ENCODE measurements around the gene ARMC5. TPM values are rescaled to one million over a fixed set of nuclear protein-coding genes. Genes with fewer than 3 reads are reported as not detected.

Gene ARMC5
- total RNA-seq, 1 experiment from 2014 or later = 11.3 TPM

DNA sequence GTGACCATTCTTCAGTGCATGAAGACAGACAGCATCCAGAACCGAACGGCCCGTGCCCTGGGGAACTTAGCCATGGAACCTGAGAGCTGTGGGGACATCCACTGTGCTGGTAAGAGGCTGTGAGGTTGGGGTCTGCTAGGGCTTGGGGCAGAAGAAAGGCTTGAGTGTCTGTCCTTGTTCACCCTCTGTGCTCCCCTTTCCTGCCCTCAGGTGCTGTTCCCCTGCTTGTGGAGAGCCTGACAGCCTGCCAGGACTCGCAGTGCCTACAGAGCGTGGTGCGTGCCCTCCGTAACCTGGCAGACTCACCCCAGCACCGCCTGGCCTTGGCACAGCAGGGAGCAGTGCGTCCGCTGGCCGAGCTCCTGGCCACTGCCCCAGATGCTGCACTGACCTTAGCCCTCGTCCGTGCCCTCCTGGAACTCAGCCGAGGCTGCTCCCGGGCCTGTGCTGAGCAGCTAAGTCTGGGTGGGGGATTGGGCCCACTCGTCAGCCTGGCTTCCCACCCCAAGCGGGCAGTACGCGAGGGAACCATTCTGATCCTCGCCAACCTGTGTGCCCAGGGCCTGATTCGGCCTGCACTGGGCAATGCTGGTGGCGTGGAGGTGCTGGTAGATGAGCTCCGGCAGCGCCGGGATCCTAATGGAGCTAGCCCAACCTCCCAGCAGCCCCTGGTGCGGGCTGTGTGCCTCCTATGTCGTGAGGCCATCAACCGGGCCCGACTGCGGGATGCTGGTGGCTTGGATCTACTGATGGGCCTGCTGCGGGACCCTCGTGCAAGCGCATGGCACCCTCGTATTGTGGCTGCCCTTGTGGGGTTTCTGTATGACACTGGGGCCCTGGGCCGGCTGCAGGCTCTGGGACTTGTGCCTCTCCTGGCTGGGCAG, 2.9 kb downstream of the ARMC5 start:
- Mint-ChIP-seq H3K36me3 (peaks cover 15% of the 10 kb centered on the region; the same call in 1 of the 2 replicates), H3K27ac (no peak overlapping the region), H3K4me3 (no peak overlapping the region), H3K4me1 (peaks cover 12% of the 10 kb centered on the region), H3K27me3 (ENCODE audit: low read depth) (no peaks in the 10 kb centered on the region), H3K9me3 (no peaks in the 10 kb centered on the region)
- no peak for TF ChIP-seq GABPB1 (CRISPR knock-in tag; IDR thresholded peaks at IDR 0.05)
- no peak for TF ChIP-seq GRHL2 (CRISPR knock-in tag; IDR thresholded peaks at IDR 0.05; ENCODE audit: insufficient replicate concordance, severe bottlenecking)
- TF ChIP-seq ZNF423 (CRISPR knock-in tag; IDR thresholded peaks at IDR 0.05) = no peak
- TF ChIP-seq, protein P1, sequence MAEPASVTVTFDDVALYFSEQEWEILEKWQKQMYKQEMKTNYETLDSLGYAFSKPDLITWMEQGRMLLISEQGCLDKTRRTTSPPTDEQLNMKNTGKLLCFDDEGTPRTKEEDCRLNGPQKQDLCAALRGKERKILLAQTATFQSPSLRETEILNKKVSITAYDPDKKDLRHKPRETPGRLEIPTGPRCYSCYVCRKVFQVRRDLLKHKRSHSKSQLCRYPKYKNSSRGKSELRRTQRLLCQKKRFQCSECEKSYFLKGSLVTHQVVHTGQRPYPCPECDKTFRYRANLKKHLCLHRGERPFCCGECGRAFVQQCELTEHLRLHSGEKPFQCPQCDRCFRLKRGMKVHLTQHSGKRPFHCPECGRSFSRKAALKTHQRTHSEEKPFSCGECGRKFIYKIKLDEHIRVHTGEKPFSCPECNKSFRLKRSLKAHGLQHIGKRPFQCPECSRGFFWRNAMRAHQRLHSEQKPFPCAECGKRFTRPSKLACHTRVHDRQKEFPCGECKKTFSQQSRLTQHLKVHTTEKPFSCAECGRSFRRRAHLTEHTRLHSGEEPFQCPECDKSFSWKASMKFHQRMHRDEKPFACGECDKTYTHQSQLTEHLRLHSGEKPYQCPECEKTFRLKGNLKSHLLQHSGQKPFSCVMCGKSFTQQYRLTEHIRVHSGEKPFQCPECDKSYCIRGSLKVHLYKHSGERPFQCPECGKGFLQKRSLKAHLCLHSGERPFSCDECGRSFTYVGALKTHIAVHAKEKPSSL (CRISPR knock-in tag; conservative IDR thresholded peaks at IDR 0.05) = no peak
- TF ChIP-seq NFYB (CRISPR knock-in tag; conservative IDR thresholded peaks at IDR 0.05; ENCODE audit: low read depth) = no peak
- DNase-seq (ENCODE audit: low spot score) (no peak), ATAC-seq (no peak)
- ChIA-PET POLR2A (no interaction called here), CTCF (interaction anchor here (0.6 to 12.2 kb wide), 3 partner anchors 8 to 477 kb away, joined by 3 to 221 read pairs (median 4); partner anchors contain the start of genes HSD3B7, SLC5A2 and TGFB1I1)

DNA sequence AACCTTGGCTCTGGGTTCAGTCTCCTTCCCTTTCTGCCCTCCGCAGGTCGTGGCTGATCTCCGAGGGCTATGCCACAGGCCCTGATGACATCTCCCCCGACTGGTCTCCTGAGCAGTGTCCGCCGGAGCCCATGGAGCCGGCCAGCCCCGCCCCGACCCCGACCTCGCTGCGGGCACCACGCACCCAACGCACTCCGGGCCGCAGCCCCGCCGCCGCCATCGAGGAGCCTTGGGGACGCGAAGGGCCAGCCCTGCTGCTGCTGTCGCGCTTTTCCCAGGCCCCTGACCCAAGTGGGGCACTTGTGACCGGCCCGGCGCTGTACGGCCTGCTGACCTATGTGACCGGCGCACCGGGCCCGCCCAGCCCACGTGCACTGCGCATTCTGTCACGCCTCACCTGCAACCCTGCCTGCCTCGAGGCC, 5.1 kb downstream of the ARMC5 start:
- TF ChIP-seq RELA (CRISPR knock-in tag; IDR thresholded peaks at IDR 0.05; ENCODE audit: borderline replicate concordance) (no peak), NFYB (CRISPR knock-in tag; conservative IDR thresholded peaks at IDR 0.05; ENCODE audit: low read depth) (no peak), FOXK1 (CRISPR knock-in tag; IDR thresholded peaks at IDR 0.05) (no peak), GTF2I (CRISPR knock-in tag; conservative IDR thresholded peaks at IDR 0.05) (no peak), ZNF263 (CRISPR knock-in tag; IDR thresholded peaks at IDR 0.05; ENCODE audit: low read depth) (no peak), SP1 (CRISPR knock-in tag; conservative IDR thresholded peaks at IDR 0.05) (no peak), KAT7 (CRISPR knock-in tag; IDR thresholded peaks at IDR 0.05; ENCODE audit: borderline replicate concordance) (no peak), PRRX2 (CRISPR knock-in tag; IDR thresholded peaks at IDR 0.05) (no peak), ATF1 (CRISPR knock-in tag; IDR thresholded peaks at IDR 0.05) (no peak), OVOL2 (CRISPR knock-in tag; IDR thresholded peaks at IDR 0.05; ENCODE audit: borderline replicate concordance) (no peak), IRF2 (CRISPR knock-in tag; IDR thresholded peaks at IDR 0.05; ENCODE audit: borderline replicate concordance, low read depth) (no peak), ELF4 (CRISPR knock-in tag; IDR thresholded peaks at IDR 0.05; ENCODE audit: low read depth) (no peak)
- TF ChIP-seq, protein P2, sequence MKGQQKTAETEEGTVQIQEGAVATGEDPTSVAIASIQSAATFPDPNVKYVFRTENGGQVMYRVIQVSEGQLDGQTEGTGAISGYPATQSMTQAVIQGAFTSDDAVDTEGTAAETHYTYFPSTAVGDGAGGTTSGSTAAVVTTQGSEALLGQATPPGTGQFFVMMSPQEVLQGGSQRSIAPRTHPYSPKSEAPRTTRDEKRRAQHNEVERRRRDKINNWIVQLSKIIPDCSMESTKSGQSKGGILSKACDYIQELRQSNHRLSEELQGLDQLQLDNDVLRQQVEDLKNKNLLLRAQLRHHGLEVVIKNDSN (CRISPR knock-in tag; IDR thresholded peaks at IDR 0.05) = no peak
- TF ChIP-seq, protein P3, sequence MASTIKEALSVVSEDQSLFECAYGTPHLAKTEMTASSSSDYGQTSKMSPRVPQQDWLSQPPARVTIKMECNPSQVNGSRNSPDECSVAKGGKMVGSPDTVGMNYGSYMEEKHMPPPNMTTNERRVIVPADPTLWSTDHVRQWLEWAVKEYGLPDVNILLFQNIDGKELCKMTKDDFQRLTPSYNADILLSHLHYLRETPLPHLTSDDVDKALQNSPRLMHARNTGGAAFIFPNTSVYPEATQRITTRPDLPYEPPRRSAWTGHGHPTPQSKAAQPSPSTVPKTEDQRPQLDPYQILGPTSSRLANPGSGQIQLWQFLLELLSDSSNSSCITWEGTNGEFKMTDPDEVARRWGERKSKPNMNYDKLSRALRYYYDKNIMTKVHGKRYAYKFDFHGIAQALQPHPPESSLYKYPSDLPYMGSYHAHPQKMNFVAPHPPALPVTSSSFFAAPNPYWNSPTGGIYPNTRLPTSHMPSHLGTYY (CRISPR knock-in tag; IDR thresholded peaks at IDR 0.05) = no peak
- Mint-ChIP-seq H3K27me3 (ENCODE audit: low read depth) (no peaks in the 10 kb centered on the region; the same call in 1 of the 2 replicates), H3K4me1 (peaks cover 2% of the 10 kb centered on the region; the same call in 1 of the 2 replicates), H3K27ac (no peak overlapping the region), H3K4me3 (no peak overlapping the region), H3K36me3 (peaks cover 15% of the 10 kb centered on the region; the same call in 1 of the 2 replicates), H3K9me3 (no peaks in the 10 kb centered on the region)
- DNase-seq (ENCODE audit: low spot score) (no peak), ATAC-seq (no peak)
- POLR2A ChIA-PET = no interaction called here
- CTCF ChIA-PET = no interaction called here
